Mucosa of rectum (tissue), 2 donors: ENCODE results near the gene ASTN2.

Source experiments
- H3K27ac ChIP-seq, 2 donors: one replicate each; pipeline ENCODE4 v1.7.0; 2013; ENCODE audit warnings: inconsistent platforms in 2 of 2, low read depth in 2 of 2, low read length in 2 of 2
- H3K27me3 ChIP-seq, 2 donors: one replicate each; pipeline ENCODE4 v1.7.0; 2013; ENCODE audit warnings: low read length in 2 of 2; ENCODE audit not compliant: control insufficient read depth in 2 of 2, insufficient read depth in 2 of 2
- H3K36me3 ChIP-seq, 2 donors: one replicate each; pipeline ENCODE4 v1.7.0; 2013; ENCODE audit warnings: low read length in 2 of 2; ENCODE audit not compliant: control insufficient read depth in 2 of 2, insufficient read depth in 2 of 2
- H3K4me1 ChIP-seq, 2 donors: one replicate each; pipeline ENCODE4 v1.7.0; 2013; ENCODE audit warnings: low read length in 2 of 2, mild to moderate bottlenecking in 1 of 2; ENCODE audit not compliant: control insufficient read depth in 2 of 2, insufficient read depth in 2 of 2
- H3K4me3 ChIP-seq, 2 donors: one replicate each; pipeline ENCODE4 v1.7.0; 2013; ENCODE audit warnings: low read length in 2 of 2
- H3K9ac ChIP-seq, 2 donors: one replicate each; pipeline ENCODE4 v1.7.0; 2013; ENCODE audit warnings: low read length in 2 of 2, low read depth in 1 of 2, mild to moderate bottlenecking in 1 of 2
- H3K9me3 ChIP-seq, 2 donors: one replicate each; pipeline ENCODE4 v1.7.0; 2013; ENCODE audit warnings: low read length in 2 of 2; ENCODE audit not compliant: control insufficient read depth in 2 of 2
- donor health status: healthy.
- donor health status: Normal muscosa, but diverticular disease.

Gene ASTN2

DNA sequence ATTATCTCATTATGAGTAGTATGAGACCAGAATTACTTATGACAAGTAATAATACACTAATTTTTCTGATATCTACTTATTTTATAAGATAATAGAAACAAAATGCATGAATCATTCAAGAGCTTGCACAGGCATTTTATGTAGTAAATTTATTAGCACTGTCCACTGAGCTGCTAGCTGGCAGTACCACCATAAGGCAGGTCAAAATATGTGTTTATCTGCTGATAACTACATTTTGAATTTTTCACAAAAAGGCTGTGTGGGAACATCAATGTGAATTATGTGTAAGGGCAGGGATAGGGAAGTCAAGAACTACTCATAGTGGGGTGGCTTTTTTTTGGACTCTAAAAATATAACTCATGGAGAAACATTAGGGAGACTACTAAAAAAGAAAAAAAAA lies 1011.7 kb downstream of the ASTN2 start:
- H3K27me3 ChIP-seq = no peaks in the 10 kb centered on the region
- H3K9me3 ChIP-seq = no peaks in the 10 kb centered on the region
- no peaks in the 10 kb centered on the region for H3K4me1 ChIP-seq
- H3K27ac ChIP-seq = no peak overlapping the region
- no peak overlapping the region for H3K9ac ChIP-seq
- no peaks in the 10 kb centered on the region for H3K36me3 ChIP-seq
- no peak overlapping the region for H3K4me3 ChIP-seq

DNA sequence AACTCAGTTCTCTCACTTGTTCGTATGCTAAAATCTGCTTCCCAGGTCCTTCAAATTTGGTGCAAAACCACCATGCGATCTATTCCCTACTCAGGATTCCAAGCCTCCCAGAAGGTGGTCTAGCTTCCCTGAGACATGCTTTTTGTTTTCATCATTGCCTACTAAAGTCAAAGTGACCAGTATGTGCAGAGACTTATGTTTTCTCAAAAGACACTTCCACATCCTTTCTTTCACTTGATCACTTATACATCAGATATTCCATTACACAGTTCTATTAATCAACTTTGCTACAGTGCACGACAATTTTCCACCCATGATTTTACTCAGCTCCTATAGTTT lies 1019.2 kb downstream of the ASTN2 start:
- Histone ChIP-seq H3K27ac (no peak overlapping the region), H3K27me3 (no peaks in the 10 kb centered on the region)

DNA sequence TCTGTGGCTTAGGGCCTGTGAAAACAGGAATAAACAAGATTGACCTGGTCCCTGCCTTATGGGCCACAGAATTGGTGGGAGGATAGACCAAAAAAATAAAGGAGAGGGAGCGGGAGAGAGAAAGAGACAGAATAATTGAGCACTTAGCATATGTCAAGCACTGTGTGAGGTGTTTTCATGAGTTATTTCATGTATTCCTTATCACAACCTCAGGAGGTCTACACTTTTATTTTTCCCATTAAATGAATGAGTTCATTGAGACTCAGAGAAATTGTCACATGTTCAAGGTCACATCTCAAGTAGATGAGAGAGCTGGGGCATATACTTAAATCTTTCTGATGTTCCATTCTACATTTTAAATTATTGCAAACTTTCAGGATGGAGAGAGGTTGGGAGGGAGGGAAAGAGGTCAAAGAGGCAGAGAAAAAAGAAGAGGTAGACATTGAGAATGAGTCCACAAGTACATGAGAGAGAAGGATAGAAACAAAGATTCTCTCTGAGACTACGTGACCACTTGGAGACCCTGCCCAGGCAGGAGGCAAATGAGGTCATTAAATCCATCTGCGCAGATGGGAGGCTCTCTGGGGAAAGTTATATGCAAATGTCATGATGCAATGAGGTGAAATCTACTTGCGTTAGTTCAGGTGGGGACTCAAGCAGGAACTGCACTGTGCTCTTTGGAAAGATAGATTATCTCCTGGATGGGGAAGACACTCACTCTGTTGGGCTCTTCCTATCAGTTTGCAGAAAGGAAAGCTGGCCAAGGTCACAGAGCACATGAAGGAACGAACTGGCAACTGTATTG lies 1019.8 kb downstream of the ASTN2 start:
- Histone ChIP-seq H3K4me1 (no peaks in the 10 kb centered on the region), H3K36me3 (no peaks in the 10 kb centered on the region), H3K4me3 (no peak overlapping the region), H3K27me3 (no peaks in the 10 kb centered on the region), H3K9me3 (no peaks in the 10 kb centered on the region), H3K9ac (no peak overlapping the region), H3K27ac (no peak overlapping the region)

More for the DNA sequence above, 1019.2 kb downstream of the ASTN2 start:
- Histone ChIP-seq H3K9ac (no peak overlapping the region), H3K4me3 (no peak overlapping the region), H3K9me3 (no peaks in the 10 kb centered on the region), H3K4me1 (no peaks in the 10 kb centered on the region), H3K36me3 (no peaks in the 10 kb centered on the region)

DNA sequence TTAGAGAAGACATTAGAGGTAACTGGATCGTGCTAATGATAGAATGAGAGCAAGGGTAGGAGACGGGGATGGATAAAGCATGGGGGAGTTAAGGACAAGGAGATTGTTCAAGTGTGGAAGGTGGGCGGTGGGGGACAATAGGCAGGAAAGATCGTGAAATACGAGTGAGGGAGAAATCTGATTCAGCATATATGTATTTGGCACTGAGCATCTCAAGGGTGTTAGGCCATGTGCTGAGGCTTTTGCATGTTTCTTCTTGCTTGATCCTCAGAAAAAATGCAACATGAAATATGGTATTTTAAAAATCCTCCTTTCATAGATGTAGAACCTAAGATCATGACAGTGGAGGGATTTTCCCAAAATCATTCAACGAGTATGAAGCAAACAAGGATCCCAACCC lies 1020.8 kb downstream of the ASTN2 start:
- Histone ChIP-seq H3K27me3 (no peaks in the 10 kb centered on the region), H3K27ac (no peak overlapping the region), H3K9me3 (no peaks in the 10 kb centered on the region), H3K4me3 (no peak overlapping the region), H3K9ac (no peak overlapping the region), H3K36me3 (no peaks in the 10 kb centered on the region), H3K4me1 (no peaks in the 10 kb centered on the region)

DNA sequence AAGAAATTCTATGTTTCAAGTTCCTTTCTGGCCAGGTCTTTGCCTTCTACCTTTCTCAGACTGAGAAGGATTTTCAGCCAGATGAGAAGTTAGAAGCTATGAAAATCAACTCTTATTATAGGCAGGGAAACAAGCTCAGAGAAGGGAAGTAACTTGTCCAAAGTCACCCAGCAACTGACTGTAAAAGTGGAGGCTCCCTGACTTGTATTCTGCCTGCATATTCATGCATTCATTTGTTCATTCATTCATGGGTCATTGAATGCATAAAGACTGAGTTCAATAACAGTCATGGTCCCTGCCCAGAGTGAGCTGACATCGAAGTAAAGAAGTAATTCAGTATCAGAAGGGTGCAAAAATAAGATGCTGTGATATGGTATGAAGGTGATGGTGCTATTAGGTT lies 1021.7 kb downstream of the ASTN2 start:
- H3K9ac ChIP-seq = no peak overlapping the region
- H3K27ac ChIP-seq = no peak overlapping the region
- no peaks in the 10 kb centered on the region for H3K4me1 ChIP-seq
- no peak overlapping the region for H3K4me3 ChIP-seq
- no peaks in the 10 kb centered on the region for H3K9me3 ChIP-seq
- no peaks in the 10 kb centered on the region for H3K36me3 ChIP-seq
- no peaks in the 10 kb centered on the region for H3K27me3 ChIP-seq

DNA sequence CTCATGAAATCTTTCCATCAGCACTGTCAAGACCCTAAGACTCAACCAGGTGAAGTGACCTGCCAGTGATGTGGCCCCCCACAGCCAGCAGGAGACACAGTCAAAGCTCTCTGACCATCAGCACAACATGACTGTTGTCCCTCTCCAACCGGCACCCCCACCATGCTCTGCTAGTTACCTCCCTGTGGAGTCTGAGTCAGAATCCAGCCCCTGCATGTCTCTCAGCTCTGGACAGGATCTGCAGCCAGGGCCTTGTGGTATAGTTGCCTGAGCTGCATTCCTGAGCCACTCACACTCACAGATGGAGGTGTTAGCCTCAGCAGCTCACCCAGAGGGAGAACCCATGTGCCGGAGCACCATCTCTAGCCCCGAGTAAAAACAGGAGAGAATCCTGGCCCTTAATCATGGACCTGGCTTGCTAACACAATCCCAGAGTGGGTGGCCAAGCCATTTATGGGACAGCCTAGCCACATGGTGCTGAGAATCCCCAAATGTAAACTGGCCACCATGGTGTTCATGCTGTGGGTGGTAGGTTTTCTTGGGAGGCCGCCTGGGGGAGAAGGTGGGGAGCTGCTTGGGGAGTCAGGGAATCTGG lies 1023.5 kb downstream of the ASTN2 start:
- H3K36me3 ChIP-seq = no peaks in the 10 kb centered on the region
- no peaks in the 10 kb centered on the region for H3K9me3 ChIP-seq
- no peaks in the 10 kb centered on the region for H3K27me3 ChIP-seq
- no peak overlapping the region for H3K27ac ChIP-seq
- no peak overlapping the region for H3K4me3 ChIP-seq
- H3K9ac ChIP-seq = no peak overlapping the region
- H3K4me1 ChIP-seq = no peaks in the 10 kb centered on the region

DNA sequence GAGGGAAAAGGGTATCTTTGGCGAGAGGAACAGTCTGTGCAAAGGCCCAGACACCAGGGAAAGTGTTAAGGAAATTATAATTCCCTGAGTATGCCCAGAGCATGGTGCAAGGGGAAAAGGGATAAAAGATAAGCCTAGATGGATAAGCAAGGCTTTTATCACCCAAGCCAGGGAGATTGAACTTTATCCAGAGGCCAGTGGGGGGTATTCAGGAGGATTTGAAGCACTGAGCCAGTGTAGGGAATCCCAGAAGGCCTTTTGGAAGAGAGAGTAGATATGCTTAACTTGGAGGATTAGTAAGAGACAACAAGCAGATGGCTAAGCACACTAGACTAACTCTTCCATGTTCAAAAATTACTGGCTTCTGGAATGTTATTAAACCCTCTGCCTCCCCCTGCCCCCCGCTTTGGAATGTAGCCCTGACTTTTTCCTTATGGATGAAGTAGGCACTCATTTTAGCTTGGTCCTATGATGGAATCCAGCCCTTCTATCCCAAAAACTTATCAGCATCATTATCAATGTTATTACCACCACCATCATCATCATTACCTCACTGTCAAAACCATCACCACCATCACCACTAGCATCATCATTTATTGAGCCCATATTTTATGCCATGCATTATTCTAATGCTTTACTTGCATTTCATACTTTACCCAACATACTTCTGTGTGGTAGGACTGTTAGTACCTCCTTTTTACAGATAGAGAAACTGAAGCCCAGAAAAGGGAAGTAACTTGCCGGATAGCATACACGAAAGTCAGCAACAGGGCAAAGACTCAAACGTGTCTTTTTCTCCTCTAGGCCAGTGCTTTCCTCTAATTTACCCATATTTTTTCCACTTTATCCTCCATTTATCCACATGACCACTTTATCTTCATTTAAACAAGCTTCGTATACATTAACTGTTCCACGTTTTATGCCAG lies 1024.3 kb downstream of the ASTN2 start:
- H3K36me3 ChIP-seq = no peaks in the 10 kb centered on the region
- H3K27ac ChIP-seq = no peak overlapping the region
- no peaks in the 10 kb centered on the region for H3K9me3 ChIP-seq
- no peak overlapping the region for H3K9ac ChIP-seq
- H3K4me3 ChIP-seq = no peak overlapping the region
- no peaks in the 10 kb centered on the region for H3K27me3 ChIP-seq
- H3K4me1 ChIP-seq = no peaks in the 10 kb centered on the region

DNA sequence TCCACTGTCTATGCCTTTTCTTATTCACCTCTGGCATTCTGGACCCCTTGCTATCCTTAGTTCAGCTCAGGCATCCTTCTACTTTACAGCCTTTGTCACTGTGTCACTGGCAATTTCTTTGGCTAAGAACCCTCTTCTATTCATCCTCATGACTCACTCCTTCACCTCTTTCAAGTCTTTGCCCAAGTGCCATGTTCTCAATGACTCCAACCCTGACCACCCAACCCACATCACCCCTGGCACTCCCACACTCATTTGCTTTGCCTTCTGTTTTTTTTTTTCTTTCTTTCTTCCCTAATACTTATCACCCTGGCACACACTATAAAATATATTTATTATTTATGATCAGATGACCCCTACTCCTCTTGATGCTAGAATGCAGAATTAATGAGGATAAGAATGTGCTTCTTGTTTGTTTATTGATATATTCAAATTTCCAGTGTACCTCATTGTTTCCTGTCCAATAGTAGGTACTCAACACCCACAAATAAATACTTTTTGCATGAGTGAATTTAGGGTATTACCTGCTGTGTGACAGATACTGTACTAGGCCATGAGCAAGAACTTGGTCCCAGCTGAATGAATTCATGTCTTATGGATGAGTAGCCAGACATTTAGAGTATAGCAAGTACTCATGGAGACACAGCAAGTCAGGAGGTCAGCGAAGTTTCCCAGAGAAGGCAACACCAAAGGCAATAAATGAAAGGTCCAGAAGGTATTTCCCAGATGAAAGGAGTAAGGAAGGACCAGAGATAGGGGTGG lies 1025.1 kb downstream of the ASTN2 start:
- Histone ChIP-seq H3K9ac (no peak overlapping the region), H3K27me3 (no peaks in the 10 kb centered on the region), H3K4me3 (no peak overlapping the region), H3K9me3 (no peaks in the 10 kb centered on the region), H3K36me3 (no peaks in the 10 kb centered on the region), H3K27ac (no peak overlapping the region), H3K4me1 (no peaks in the 10 kb centered on the region)

DNA sequence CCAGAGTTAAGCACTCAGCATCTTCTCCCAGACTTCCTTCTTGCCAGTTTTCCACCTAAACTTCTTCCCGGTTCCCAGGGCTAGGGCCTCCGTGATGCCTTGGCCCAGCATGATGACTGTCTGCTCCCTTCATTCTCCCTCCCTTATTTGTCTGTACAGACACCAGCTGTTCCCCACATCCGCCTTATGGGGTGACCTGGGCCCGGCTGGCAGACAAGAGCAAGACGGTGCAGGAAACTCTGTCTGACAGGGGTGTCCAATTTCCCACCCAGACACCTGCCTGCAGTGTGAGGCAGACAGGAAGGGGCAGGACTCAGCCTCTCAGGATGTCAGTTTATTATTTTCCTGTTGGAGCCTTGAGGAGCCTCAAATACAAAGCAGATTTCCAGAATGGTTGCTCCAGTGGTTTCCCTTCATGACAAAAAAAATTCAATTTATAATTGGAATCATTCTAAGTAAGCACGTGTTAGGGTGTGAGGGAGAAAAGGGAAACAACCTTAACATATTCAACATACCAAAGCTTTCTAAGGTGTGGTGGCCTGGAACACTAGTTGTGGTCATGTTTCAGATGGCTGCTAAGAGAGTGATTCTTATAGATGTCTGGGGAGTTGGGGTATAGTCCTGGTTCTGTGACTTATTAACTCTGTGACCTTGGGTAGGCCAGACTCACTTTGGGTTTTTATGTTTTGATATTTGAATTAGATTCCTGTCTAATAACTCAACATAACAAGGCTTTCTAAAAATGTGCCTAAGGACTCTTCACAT lies 1026.7 kb downstream of the ASTN2 start:
- Histone ChIP-seq H3K27me3 (no peaks in the 10 kb centered on the region), H3K4me3 (no peak overlapping the region), H3K27ac (no peak overlapping the region), H3K9ac (no peak overlapping the region), H3K36me3 (no peaks in the 10 kb centered on the region), H3K9me3 (no peaks in the 10 kb centered on the region), H3K4me1 (no peaks in the 10 kb centered on the region)
